PC-3 (cell line): ENCODE measurements around the gene NRAP.

Experiments
- CTCF ChIP-seq: fragments of 300-600 bp; sonication (generic); conservative IDR thresholded peaks from 2 replicates; pipeline ENCODE4 v1.5.1; 2017; ENCODE audit warnings: antibody characterized with exemption, low read depth, mild to moderate bottlenecking, low read length
- EZH2 ChIP-seq: fragments of 300-600 bp; sonication (generic); IDR thresholded peaks from one replicate; pipeline ENCODE4 v1.6.1; 2017; ENCODE audit warnings: antibody characterized with exemption, mild to moderate bottlenecking, low read length; ENCODE audit not compliant: unreplicated experiment

GRCh38 chr10:113697595-113697994 is 33.8 kb upstream of the NRAP start:
- TF ChIP-seq CTCF (no peak), EZH2 (no peak)
